Mucosa of stomach (tissue), 1 donor: ENCODE data around the gene DOK7.

Source experiments
- H3K27me3 ChIP-seq: one replicate; pipeline ENCODE4 v1.7.0; 2013; ENCODE audit warnings: mild to moderate bottlenecking, low read length; ENCODE audit not compliant: control insufficient read depth, insufficient read depth
- H3K36me3 ChIP-seq: one replicate; pipeline ENCODE4 v1.7.0; 2013; ENCODE audit warnings: low read length; ENCODE audit not compliant: control insufficient read depth, insufficient read depth
- H3K4me1 ChIP-seq: one replicate; pipeline ENCODE4 v1.7.0; 2013; ENCODE audit warnings: mild to moderate bottlenecking, low read length; ENCODE audit not compliant: control insufficient read depth, insufficient read depth
- H3K4me3 ChIP-seq: one replicate; pipeline ENCODE4 v1.7.0; 2013; ENCODE audit warnings: low read length
- H3K9ac ChIP-seq: one replicate; pipeline ENCODE4 v1.7.0; 2013; ENCODE audit warnings: mild to moderate bottlenecking, low read length, moderate library complexity
- H3K9me3 ChIP-seq: one replicate; pipeline ENCODE4 v1.7.0; 2013; ENCODE audit warnings: mild to moderate bottlenecking, low read length, moderate library complexity; ENCODE audit not compliant: control insufficient read depth
- donor health status: Pancreatic carcinoma.

DOK7 gene

DNA sequence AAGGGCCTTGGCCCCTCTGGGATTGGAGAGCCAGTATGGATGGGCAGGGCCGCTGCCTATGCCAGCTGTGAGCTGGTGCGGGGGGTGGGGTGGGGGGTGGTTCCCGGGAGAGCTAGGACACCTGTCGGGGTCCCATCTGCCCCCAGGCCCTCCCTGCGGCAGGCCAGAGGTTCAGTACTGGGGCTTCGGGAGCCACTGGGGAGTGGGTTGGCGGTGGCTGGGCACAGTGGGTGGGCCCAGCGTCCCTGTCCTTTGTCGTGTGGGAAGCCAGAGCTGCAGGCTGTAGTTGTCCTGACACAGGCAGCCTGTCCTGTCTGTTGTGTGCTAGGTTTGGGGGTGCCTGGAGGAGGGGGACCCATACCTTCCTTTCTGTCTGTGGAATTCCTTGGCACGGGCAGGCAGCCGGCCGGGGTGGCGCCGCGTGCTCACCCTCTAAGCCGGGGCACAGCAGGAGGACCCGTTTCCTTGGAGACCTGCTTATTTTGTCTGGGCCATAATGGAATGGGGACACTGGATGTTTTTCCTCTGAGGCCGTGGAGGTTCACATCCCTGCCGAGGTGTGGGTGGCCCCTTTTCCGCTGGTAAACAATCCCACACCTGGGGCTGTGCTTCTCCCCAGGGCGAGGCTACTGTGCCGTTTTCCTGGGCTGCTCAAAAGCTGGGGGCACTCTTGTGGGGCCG lies 14.8 kb downstream of the DOK7 start:
- H3K9ac ChIP-seq = no peak overlapping the region
- H3K36me3 ChIP-seq = no peaks in the 10 kb centered on the region
- H3K4me3 ChIP-seq = no peak overlapping the region
- H3K27me3 ChIP-seq = no peaks in the 10 kb centered on the region
- H3K4me1 ChIP-seq = peaks cover 22% of the 10 kb centered on the region
- no peaks in the 10 kb centered on the region for H3K9me3 ChIP-seq

- H3K36me3 ChIP-seq = no peaks in the 10 kb centered on the region
- no peak overlapping the region for H3K9ac ChIP-seq
- peaks cover 27% of the 10 kb centered on the region for H3K4me1 ChIP-seq
- H3K4me3 ChIP-seq = no peak overlapping the region
- H3K9me3 ChIP-seq = no peaks in the 10 kb centered on the region
- H3K27me3 ChIP-seq = no peaks in the 10 kb centered on the region
These were observed 15.6 kb downstream of the DOK7 start for GRCh38 chr4:3478446-3479357.

DNA sequence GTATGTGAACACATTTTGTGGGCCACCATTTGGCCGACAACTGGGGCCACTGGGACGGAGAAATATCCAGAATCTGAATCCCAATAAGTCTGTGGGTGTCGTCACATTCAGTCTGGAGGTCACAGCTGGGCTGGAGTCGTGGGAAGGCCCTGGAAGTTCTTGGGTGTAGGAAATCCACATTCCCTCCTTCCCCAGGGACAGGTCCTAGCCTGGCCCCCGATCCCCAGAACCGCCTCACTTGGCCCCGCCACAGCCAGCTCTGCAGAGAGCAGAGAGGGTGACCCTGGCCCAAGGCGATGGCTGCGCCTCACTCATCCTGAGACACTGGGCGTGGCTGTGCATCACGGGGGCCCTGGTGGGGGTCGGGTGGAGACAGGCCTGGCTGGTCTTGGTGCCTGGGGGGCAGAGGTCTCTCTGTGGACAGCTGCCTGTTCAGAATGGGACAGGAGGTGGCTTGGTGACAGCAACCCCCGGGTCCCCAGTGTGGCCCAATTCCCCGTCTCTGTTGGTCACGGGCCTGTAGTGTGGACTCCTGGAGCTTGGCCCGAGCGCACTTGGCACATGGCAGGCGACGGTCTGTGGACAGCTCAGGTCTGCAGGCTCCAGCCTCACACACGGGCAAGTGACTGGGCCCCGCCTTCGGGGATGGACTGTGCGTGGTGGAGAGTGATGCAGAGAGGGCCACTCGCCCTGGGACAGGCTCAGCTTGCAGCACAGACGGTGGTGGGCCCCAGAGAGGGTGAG lies 16.4 kb downstream of the DOK7 start:
- Histone ChIP-seq H3K4me3 (no peak overlapping the region), H3K27me3 (peaks cover under 1% of the 10 kb centered on the region), H3K36me3 (no peaks in the 10 kb centered on the region), H3K4me1 (peaks cover 35% of the 10 kb centered on the region), H3K9me3 (no peaks in the 10 kb centered on the region), H3K9ac (no peak overlapping the region)

- no peak overlapping the region for H3K4me3 ChIP-seq
- no peak overlapping the region for H3K9ac ChIP-seq
- no peaks in the 10 kb centered on the region for H3K36me3 ChIP-seq
- peaks cover 10% of the 10 kb centered on the region for H3K27me3 ChIP-seq
- H3K4me1 ChIP-seq = peaks cover 45% of the 10 kb centered on the region
- H3K9me3 ChIP-seq = no peaks in the 10 kb centered on the region
These were observed 17.5 kb downstream of the DOK7 start for GRCh38 chr4:3480528-3481112.

DNA sequence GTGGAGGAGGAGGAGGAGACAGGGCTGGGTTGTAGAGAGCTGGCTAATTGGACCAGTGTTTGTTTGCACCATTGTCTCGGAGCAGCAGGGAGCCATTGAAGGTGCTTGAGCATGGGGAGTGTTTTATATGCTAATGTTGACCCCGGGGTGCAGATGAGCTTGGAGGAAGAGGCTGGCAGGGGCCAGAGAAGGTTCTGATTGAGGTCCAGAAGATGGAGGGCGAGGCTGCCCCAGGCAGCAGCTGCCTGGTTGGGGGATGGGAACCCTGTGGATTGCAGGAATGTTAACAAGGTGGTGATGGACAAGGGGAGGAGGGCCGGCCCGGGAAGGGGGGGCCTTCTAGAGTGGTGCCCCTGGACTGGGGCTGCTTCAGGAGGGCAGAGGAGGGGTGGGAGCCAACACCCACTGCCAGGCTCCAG lies 18.0 kb downstream of the DOK7 start:
- Histone ChIP-seq H3K27me3 (peaks cover 13% of the 10 kb centered on the region), H3K4me1 (peaks cover 50% of the 10 kb centered on the region), H3K9me3 (no peaks in the 10 kb centered on the region), H3K36me3 (no peaks in the 10 kb centered on the region), H3K4me3 (no peak overlapping the region), H3K9ac (no peak overlapping the region)

DNA sequence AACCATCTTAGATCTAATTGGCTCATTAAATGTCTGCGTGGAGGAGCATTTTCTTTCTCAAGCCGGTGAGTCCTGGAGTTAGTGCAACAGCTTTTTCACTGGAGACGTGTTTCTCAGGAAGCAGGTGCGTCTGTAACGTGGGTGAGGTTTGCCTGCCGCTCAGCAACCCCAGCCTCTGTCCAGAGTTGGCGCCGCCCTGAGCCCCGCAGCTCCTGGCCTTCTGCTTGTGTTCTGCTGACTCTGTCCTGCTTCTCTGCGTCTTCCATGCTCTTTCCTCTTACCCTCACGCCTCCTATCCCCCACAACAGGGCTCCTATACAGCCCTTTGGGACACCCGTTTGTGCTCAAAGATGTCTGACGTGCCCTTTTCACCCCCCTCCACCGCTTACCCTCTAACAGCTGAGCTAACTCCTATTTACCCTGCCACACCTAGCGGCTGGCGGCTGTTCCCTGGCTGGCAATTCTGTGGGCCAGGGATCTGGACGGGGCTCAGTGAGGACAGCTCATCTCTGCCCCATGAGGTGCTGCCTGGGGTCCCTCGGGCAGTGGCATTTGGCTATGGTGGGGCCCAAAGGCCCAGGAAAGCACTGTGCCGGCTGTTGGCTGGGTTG lies 18.8 kb downstream of the DOK7 start:
- Histone ChIP-seq H3K36me3 (no peaks in the 10 kb centered on the region), H3K4me1 (peaks cover 52% of the 10 kb centered on the region), H3K4me3 (no peak overlapping the region), H3K9me3 (no peaks in the 10 kb centered on the region), H3K27me3 (peaks cover 13% of the 10 kb centered on the region), H3K9ac (no peak overlapping the region)

GRCh38 chr4:3482707-3483106 lies 19.6 kb downstream of the DOK7 start:
- no peak overlapping the region for H3K9ac ChIP-seq
- peaks cover 13% of the 10 kb centered on the region for H3K27me3 ChIP-seq
- H3K9me3 ChIP-seq = no peaks in the 10 kb centered on the region
- peaks cover 52% of the 10 kb centered on the region for H3K4me1 ChIP-seq
- no peaks in the 10 kb centered on the region for H3K36me3 ChIP-seq
- no peak overlapping the region for H3K4me3 ChIP-seq

DNA sequence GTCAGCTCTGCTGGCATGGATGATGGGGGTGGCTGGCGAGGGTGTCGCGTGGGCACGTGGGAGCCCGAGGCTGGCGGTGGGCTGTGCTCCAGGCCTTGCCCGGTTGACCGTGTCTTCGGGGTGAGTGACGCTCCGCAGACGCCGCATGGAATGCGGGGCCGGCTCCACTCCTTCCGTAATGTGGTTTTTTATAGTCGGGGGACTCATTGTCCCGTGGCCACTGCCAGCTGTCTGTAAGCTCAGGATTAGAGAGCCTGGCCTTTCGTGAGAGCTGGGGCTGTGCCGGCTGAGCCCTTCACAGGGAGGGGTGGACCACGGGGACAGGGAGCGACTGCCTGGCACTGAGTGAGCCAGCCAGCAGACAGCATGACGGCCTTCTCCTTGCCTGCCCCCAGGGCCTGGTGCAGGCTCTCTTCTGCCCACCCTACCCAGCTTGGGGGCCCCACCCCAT lies 20.4 kb downstream of the DOK7 start:
- Histone ChIP-seq H3K4me1 (peaks cover 52% of the 10 kb centered on the region), H3K9me3 (no peaks in the 10 kb centered on the region), H3K27me3 (peaks cover 13% of the 10 kb centered on the region), H3K36me3 (no peaks in the 10 kb centered on the region), H3K9ac (no peak overlapping the region), H3K4me3 (no peak overlapping the region)

DNA sequence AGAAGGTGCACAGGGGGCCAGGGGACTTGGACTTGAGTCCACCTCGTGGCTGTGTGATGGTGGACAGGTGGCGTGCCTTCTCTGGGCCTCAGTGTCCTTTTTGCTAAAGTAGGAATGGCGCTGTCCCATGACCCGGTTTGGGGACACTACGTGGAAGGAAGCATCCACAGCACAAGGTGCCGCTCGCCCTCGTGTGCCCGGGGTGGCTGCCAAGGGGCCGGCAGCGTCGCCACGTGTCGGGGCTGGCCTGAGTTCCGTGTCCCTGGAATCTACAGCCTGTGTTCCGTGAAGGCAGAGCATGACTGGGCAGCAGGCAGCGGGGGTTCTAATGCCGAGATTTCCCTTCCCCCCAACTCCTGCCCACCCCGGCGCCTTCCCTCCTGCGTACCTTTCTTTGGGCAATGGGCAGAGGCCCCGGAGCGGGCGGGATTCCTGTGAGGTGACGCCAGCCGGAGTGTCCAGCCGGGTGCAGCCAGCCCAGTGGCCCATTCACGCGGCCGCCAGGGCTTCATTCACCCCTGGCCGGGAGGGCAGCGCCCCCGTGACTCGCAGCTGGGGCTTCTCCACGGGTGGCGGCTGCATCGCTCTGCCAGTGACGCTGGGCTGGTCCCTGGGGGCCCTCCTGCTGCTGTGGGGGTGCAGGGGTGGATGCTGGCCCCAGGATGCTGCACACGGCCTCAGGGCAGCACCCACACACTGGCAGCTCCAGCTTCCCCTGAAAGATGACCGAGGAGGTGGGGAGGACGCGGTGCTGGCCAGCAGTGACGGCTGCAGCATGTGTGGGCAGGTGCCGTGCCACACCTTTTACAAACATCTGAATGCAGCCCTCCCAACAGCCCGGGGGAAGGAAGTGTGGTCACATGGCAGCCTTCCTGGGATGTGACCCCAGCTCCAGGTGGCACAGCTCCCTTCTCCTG lies 21.2 kb downstream of the DOK7 start:
- Histone ChIP-seq H3K4me1 (peaks cover 52% of the 10 kb centered on the region), H3K9ac (peak overlapping the region; percentile 62), H3K9me3 (no peaks in the 10 kb centered on the region), H3K36me3 (no peaks in the 10 kb centered on the region), H3K27me3 (peaks cover 13% of the 10 kb centered on the region), H3K4me3 (no peak overlapping the region)

DNA sequence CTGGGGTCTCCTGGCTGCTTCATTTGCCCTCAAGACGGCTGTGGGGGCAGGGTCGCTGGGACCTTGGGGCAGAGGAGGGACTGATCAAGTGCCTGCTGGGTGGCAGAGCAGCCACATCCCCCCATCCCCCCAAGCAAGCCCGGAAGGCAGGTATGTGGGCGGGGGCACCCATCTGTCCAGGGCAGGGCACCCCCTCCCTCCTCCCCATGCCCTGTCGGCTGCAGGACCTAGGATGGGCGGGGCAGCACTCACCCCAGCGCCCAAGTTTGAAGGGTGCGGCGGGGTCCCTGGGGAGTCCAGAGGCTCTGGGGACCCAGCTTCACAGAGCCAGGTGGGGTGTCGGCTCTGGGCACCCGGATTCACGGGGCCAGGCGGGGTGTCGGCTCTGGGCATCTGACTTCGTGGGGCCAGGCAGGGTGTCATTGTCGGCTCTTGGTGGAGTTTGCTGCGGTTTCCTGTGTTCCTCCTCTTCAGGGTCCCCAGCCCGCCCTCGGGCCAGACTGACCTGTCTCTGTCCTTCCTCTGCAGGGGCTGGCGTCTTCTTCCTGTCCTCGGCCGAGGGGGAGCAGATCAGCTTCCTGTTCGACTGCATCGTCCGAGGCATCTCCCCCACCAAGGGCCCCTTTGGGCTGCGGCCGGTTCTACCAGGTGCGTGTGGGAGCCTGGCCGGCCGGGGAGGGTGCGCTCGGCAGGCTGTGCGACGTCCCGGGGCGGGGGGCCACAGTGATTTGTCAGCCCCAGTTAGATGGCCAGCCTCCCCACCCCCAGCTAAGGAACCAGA lies 22.1 kb downstream of the DOK7 start:
- H3K9ac ChIP-seq = peak overlapping the region; percentile 62
- no peak overlapping the region for H3K4me3 ChIP-seq
- peaks cover 13% of the 10 kb centered on the region for H3K27me3 ChIP-seq
- H3K4me1 ChIP-seq = peaks cover 52% of the 10 kb centered on the region
- H3K9me3 ChIP-seq = no peaks in the 10 kb centered on the region
- H3K36me3 ChIP-seq = no peaks in the 10 kb centered on the region
